HG02938 (cell line): Measurements from ENCODE around the gene LHFPL2.

Source experiments
- ATAC-seq: cut with Tn5 transposase; IDR thresholded peaks from one replicate; pipeline ENCODE4 v1.9.1; 2021; ENCODE audit warnings: mild to moderate bottlenecking, moderate library complexity; ENCODE audit not compliant: unreplicated experiment

Gene LHFPL2

DNA sequence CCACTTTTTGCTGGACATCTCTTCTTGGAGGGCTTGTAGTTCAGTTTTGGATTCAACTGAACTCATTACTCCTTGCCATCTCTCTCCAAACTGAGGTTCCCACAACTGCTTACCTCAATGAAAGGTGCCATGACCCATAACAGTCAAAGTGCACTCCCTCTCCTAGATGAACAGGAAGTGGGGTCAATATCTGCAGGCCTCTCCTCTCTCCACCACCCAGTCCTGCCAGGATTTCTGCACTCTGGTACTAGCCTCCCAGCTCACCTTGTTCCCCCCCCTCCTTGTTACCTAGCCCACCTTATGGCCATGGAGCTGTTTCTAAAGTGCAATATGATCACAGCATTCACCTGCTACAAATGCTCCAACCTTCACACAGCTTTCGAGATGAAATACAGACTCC is 5.9 kb downstream of the LHFPL2 start:
- ATAC-seq: no peak

DNA sequence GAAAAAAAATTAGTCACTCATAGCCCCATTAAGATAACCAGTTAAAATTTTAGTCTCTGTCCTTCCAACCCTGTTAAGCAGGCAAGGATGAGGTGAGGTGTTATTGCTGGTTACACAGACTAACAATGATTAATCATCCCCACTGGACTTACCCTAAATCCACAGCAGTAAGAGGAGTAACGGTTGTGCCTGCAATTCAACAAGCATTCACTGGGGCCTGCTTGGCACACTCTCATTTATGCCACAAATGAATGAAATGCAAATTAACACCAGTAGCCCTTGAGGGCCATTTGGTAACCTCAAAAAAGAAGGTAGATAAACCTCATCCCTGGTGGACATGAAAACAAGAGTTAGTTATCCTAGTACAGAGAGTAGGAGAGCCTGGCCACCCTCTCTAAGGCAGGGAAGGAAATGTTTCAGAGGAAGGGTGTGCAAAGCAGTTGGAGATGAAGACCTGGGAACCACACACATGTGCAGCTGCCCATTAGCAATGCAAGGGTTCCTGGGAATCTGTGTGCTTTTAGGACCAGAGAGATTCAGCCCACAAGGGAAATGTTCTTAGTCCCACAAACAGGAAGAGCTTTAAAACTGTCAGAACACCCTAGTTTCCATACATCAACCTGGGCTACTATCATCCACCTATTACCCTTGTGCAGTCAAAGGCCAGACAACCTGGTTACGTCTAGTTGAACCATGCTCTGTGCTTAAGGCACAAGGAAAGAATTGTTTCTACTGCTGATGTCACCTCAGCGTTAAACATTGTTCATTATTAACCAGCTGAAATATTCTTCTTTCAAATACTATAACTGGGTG is 7.7 kb downstream of the LHFPL2 start:
- peak; percentile 87 for ATAC-seq

DNA sequence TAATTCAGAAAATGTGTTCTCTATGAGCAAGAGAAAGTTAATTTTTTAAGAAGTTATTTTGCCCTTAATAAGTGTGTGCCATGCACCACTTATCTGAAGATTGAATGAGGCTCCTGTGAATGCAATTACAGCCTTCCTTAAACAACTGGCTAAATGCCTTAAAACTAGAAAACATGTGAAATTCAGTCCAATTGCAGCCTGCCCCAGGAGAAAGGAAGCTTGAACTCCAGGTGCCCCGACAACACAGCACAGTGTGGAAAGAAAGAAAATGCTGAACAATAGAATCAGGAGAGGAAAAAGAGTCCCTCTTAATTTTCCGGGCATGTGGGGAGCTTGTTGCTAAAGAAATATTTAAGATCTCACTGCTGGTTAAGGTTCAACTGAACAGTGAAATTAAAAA is 8.8 kb downstream of the LHFPL2 start:
- no peak for ATAC-seq

DNA sequence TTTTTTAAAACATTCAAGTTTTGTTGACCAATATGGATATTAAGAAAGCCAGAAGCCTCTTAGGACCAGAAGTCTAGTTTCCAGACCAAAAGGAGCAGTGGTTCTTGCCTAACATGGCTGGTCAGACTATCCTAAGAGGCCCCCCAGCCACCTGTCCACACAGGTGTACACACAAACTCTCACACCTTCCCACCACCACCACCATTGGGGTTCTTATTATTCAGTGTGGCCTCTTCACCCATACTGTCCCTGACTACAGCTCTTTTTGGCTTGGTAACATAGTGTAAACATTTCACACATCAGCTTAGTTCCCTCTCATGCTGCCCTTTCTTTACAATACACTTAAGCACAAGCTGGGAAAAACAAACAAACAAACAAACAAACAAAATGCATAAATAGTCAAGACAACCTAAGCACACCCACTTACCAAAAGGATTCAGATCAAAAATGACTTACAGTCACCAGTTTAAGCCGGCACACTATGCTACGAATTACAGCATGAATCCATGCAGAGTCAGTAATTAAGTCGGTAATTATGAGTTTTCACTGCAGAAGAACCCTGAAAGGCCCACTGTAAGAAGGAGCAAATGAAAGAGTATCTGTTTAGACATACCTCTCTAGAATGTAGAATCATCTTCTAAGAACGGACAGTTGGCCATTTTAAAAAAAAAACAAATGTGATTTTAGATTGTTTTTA is 9.5 kb downstream of the LHFPL2 start:
- ATAC-seq: no peak

DNA sequence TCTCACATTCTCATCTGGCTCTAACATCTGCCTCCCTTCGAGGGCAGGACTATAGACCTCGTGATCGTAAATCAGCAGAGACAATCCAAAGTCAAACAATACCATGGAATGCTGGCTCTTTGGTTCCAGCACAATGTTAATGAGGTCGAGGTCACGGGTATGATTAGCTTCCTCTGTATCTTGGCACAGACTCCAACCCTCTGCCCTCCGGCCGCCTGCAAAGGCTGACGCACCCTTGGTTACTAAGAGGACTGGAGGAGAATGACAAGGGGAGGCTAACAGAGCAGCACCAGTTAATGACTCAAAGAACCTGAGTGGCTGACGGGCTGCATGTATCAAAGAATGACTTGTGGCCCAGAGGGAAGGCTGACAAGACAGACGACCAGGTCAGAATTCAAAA is 10.1 kb downstream of the LHFPL2 start:
- no peak for ATAC-seq

DNA sequence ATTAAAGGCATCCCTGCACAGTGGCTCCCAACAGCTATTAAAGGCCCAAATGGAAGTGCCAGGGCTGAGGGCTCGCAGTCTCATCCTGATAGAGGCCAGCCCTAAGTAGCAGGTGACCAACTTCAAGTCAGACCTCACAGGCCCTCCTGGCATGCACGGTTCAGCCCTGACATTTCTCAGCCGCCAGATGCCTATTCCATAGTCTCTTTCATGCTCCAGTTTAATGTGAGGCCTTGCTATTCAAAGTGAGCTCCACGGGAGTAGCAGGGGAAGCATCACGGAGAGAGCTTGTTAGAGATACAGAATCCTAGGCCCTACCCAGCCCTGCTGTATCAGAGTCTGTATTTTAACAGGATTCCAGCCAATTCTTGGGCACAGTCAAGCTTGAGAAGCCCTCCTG is 11.1 kb downstream of the LHFPL2 start:
- ATAC-seq: no peak

DNA sequence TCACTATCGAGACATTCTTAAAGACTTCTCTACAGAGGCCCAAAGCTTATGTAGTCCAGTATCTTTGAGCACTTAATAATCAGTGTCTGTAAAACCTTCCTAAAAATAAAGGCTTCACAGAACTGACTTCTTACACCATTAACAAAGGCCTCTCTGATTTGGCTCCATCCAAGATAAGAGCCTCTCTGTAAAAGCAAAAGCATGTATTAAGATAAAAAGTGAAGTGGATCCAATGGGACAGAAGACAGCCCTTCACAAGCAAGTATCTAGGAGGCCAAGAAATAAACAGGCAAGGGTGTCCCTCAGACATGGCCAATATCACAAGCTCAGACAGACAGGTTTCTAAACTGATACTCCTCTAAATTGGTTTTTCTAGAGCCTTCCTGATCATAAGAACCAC is 11.9 kb downstream of the LHFPL2 start:
- no peak for ATAC-seq

DNA sequence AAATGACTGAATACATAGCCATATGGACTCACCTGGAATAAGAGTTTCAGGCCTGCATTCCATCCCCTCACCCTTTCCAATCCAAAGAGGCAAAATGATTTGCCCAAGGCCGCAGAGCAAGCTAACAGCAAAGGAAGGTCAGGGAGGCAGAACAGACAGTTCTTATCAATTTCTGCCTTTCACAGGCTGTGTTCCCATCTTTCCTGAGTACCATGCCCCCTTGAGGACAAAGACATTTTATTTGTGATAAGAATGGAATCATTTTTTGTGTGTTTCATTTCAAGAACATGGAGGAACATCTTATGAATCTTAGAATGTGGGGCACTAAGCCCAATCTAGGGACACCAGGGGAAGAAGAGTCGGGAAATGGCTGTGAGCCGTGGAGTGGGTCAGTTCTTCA is 13.9 kb downstream of the LHFPL2 start:
- no peak for ATAC-seq

DNA sequence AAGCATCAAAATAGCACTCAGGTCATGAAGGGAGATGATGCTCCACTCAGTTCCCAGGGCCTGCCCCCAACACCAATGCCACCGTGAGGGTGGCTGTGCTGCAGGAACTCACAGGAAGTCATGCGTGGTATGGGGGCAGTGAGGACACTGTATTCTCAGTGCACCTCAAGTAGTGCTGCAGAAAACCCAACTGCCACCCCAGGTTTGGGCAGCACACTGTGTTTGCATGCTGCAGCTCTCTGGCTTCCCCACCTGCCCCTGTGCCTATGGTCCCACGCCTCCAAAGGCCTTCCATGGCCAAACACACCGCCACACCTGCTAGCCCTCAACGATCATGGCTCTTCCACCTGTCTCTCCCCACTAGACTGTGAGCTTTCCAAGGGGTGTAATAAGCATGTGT is 14.3 kb downstream of the LHFPL2 start:
- no peak for ATAC-seq

DNA sequence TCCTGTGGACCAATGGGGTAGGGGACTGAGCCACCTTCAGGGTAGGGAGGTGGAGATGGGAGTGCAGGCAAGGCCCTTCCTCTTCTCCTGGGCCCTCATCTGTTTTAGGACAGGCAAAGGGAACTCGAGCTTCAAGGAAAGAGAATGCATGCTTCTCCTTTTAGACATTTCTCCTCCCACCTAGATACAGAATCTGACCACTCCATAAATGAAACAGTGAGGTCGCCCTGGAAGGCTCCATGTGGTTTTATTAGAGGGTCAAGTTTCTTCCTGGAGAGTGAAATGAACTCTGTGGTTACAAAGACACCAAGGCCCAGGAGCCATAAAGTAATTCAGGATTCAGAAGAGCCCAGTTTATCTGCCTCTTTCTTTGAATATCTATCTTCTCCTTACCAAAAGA is 14.9 kb downstream of the LHFPL2 start:
- no peak for ATAC-seq

DNA sequence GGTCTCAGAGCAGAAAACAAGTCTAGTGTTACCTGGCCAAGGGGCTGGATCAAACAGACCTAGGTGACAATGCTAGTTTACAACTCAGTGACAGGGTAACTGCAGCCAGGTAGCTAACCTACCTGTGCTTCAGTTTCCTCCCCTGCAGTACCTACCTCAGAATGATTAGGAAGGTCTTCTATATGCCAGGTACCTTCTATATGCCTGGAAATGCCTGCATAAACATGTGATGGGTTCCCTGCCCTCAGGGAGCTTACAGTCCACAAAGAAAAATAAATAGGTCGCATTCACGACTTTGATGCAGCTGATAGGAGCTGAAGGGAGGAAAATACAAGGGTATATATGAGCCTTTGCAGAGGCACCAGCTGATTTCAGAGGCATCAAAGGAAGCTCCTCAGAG is 16.1 kb downstream of the LHFPL2 start:
- no peak for ATAC-seq

DNA sequence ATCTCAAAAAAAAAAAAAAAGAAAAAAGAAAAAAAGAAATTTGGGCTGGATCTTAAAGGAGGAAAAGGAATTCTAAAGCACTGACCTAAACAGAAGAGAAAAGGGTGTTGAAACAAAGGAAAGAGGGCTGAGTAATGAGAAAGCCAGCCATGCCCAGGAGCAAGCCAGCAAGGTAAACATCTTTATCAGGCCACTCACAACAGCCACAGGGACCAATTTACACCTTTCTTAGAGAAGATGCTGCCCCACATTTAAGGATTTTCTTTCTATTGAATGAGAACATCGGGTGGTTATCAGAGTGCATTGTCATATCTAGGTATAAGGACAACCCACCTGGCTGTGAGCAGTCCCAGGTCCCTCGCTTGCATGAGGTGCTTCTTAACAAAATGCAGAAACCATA is 16.6 kb downstream of the LHFPL2 start:
- no peak for ATAC-seq

DNA sequence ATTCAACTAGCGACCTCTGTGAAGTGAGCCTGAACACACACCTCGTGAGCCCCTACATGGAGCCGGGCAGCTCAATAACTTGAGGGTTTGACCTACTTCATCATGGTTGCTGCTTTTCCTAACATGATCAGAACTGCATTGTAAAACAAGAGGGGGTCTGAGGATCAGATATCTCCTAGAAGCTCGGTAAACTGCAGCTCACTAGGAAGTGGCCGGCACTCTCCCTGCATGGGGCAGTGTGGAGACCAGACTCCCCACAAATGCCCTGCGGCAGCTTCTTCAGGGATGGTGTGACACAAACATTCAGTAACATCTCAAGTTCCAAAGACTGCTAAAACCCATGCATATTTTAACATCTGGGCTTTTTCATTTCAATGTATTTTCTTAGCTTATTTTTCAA is 18.5 kb downstream of the LHFPL2 start:
- no peak for ATAC-seq

DNA sequence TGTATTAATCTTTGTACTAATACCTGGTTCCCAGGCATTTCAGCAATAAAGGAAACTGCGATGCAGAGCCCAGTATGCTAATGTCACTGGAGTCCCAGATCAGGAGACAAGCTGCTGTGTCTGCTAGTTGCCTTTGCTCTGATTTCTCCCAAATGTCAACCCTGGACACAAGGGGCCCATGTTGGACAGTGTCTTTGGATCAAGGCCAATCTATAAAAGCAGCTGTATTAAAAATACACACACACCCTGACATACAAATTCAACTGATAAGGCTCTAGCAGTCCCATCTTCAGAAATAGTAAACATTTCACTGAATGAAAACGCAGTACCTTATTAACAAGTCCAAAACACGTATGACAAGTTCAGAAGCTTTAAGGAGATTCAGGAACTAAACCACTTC is 18.9 kb downstream of the LHFPL2 start:
- ATAC-seq: no peak

DNA sequence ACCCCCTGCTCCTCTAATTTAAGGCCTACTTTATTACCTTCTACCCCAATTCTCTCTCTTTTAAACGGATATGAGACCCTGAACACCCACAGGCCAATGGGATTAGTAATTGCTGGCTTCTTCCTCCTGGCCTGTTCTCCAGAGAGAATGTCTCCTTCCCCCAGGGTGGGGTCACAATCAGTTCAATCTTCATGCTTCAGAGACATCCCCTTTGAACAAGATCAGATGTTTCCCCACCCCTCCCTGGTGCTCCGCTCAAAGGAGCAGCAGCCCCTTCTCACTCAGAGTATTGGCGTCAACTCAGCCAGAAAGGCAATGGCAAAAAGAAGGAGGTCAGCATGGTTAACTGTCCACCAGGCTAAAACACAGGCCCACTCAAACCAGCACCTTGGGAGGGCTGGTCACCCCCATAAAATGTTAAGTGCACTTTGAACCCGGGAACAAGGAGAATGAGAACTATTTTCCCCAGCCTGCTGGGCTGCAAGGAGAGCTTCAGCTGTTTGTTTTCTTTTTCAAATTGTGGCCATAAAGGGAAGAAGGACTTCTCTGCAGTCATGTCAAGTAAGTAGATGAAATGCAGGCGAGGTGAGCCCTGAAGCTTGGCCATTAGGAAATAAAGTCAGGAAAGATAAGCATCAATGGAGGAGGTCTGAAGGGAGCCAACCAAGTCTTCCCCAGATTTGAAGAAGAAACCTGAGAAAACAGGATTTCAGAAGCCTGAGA is 20.1 kb downstream of the LHFPL2 start:
- no peak for ATAC-seq

DNA sequence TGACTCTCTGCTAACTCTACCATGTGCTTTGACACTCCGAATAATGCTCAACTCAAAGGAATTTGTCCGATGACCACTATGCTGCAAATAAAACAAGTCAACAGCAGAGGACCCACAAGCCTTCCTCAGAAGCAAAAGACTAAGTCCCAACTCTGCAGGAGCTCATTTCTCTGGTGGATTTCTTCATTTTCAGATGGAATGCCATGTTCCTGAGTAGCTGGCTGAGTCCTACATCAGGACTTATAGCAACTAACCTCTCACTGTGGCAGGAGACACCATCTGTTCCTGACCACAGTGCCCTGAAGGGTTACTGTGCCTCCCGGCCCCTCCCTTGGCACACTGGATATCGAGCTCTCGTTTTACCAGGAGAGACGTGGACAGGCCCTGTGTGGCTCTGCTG is 20.8 kb downstream of the LHFPL2 start:
- no peak for ATAC-seq

DNA sequence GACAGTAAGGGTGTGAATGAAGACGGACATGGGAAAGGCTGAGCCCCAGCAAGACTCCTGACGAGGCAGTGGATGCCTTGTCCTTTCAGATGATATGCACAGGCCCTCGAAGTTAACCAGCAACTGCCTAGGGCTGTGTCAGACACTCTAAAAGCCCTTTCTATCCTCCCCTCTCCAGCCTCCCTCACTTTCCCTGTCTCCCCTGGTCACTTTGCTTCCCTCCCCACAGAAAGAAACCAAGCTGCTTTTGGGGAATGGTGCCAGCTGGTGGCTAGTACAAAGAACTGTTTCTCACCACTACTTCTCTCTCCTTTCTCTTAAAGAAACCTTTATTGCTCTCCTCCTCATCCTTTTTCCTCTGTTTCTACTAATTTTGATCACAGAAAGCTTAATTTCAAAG is 21.4 kb downstream of the LHFPL2 start:
- ATAC-seq: no peak

DNA sequence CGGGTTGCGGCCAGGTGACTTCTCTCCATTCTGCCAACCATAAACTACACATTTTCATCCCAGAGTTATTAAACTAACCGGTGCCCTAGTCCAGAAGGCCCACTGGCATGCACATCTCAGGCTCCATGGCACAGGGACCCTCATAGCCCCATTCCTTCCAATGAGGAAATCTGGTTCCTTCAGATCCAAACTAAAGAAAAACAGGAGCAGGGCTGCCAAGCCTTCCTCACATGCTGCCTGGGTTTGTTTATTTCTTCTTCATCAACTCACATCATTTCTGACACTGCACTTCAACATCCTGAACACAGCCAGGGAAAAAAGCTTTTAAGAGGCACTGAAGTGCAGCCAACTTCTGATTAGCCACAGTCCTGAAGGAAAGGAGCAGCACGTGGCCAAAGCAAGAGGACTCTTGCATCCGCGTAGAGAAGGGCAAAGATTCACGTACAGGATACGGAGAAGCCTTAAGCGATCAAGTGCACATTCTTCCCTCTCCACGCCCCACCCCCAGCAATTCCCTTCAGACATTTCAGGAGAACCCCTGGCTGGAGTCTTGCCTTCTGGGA is 22.5 kb downstream of the LHFPL2 start:
- ATAC-seq: no peak

DNA sequence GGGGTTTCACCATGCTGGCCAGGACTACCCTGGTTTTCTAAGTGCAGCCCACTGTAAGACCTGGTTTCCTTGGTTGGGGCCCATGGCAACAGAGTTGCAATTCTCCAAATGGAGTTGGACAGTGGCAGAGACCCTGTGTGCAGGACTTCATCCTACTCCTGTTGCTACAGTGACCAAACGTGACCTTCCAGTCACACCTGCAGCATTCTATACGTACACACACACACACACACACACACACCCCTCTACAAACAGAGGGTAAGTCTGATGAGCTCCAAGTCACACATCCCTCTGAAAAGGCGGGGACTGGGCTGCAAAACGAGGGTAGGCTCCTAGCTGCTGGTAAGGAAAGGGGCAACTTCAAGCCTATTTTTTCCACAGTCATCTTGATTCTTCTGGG is 23.6 kb downstream of the LHFPL2 start:
- ATAC-seq: no peak

DNA sequence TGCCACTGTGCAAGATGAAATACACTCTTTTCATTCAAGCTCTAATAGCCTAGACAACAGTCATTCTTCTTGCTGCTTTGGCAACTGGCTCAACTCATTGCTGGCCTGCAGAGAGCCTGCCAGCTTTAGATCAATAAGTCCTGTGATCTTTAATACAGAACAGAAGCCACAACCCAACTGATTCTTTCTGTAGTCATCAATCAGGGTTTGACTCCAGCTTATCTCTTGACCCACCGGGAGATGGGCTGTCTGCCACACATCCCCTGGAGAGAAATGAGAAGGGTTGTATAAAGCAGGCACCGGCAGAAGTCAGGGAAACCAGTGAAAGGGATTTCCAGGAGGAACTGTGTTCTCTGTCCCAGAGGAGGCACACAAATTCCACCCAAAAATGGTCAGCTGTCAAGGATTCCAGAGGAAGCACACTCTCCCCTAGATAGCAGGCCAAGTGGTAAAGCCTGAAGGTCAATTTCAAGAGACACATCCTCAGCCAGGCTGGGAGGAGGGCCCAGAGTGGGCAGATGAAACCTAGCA is 24.5 kb downstream of the LHFPL2 start:
- no peak for ATAC-seq

DNA sequence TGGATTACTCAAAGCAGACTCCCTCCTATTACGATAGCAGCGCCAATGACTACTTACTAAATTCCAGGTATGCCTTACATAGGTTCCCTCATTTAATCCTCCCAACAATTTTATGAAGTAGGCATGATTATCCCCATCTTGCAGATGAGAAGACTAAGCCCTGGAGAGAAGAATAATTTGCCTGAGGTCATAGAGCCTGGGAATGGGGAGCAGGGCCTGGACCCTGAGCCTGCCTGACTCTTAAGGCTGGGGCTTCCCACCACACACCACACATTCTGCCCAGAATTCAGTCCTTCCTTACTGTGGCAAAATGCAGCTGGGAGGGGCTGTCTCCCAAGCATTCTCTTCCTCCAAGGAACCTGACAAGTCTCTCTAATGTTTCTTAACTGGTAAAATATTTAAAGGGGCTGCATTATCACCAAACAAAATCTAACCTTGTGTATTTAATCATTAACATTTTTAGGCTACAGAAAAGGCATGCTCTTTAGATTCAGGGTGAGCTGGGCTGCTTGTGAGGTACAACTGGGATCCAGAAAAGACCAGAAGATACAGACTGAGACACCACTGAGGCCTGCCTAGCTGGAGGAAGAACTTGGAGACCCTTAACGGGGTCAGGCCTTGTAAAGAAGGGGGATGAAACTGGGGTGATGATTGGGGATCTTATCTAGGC is 26.1 kb downstream of the LHFPL2 start:
- no peak for ATAC-seq
